Heart right ventricle (tissue), 16 donors: ENCODE measurements around the gene CD37. TPM values are rescaled to one million over a fixed set of nuclear protein-coding genes. Genes with fewer than 3 reads are reported as not detected.
"Not testable (repeated sequence)": the region's sequence is repeated elsewhere in the genome, so short reads cannot be mapped to it uniquely, and the experiment has no call there.

Experiments
- ATAC-seq, 8 donors: fragments of 200-7000 bp; cut with Tn5 transposase; one replicate each; pipeline ENCODE4 v1.9.1; 2020; ENCODE audit warnings: mild to moderate bottlenecking in 8 of 8, moderate library complexity in 8 of 8, moderate number of reproducible peaks in 1 of 8
- DNase-seq, 2 donors: peaks; one replicate each; pipeline ENCODE4 v3.0.0-alpha.2; 2020
- H3K27ac ChIP-seq, 10 donors: fragments of 200-600 bp; sonication (generic) in 2 of 10; one replicate each; pipeline versions ENCODE4 v1.5.0 to v1.8.0; 2020 to 2022; ENCODE audit warnings: mild to moderate bottlenecking in 3 of 10
- H3K27me3 ChIP-seq, 7 donors: fragments of 200-600 bp; one replicate each; pipeline ENCODE4 v1.8.0; 2021 to 2022; ENCODE audit warnings: mild to moderate bottlenecking in 2 of 7
- H3K36me3 ChIP-seq, 9 donors: fragments of 200-600 bp; sonication (generic) in 1 of 9; one replicate each; pipeline versions ENCODE4 v1.5.0 to v1.8.0; 2020 to 2022; ENCODE audit warnings: mild to moderate bottlenecking in 2 of 9
- H3K4me1 ChIP-seq, 9 donors: fragments of 200-600 bp; sonication (generic) in 1 of 9; one replicate each; pipeline versions ENCODE4 v1.5.0 to v1.8.0; 2020 to 2022; ENCODE audit warnings: mild to moderate bottlenecking in 4 of 9
- H3K4me3 ChIP-seq, 10 donors: fragments of 200-600 bp; sonication (generic) in 2 of 10; one replicate each; pipeline versions ENCODE4 v1.5.0 to v1.8.0; 2020 to 2022; ENCODE audit warnings: mild to moderate bottlenecking in 7 of 10, moderate library complexity in 2 of 10
- H3K9me3 ChIP-seq, 11 donors: fragments of 200-600 bp in 10 of 11; sonication (generic) in 2 of 11; one replicate each; pipeline versions ENCODE4 v1.5.0 to v1.8.0; 2013 to 2022; ENCODE audit warnings: mild to moderate bottlenecking in 2 of 11, control low read depth in 1 of 11, moderate library complexity in 1 of 11
- CTCF ChIP-seq, 9 donors: fragments of 200-600 bp; sonication (generic) in 2 of 9; IDR thresholded peaks; one replicate each; pipeline versions ENCODE4 v1.5.0 to v1.8.0; 2021 to 2022; ENCODE audit warnings: antibody characterized with exemption in 9 of 9, mild to moderate bottlenecking in 5 of 9, moderate library complexity in 1 of 9
- WGBS, 2 donors: extraction: QIAGEN DNeasy Blood & Tissue Kit; methylation state at CpG; one replicate each; pipeline ENCODE4 v1.1.7; 2013; ENCODE audit warnings: inconsistent platforms in 1 of 2; 5-methylcytosine and 5-hydroxymethylcytosine counted together
- intact Hi-C, 10 donors: fragments of 100-400 bp; cut with DNase I; formaldehyde crosslinking; loops; one replicate each; pipeline versions ENCODE4 v1.11.1 to v1.14.2; 2022
- polyA plus RNA-seq, 2 donors: library from polyadenylated mRNA; stranded (reverse); fragments of 200-250 nt; gene quantifications; one replicate each; pipeline ENCODE4 v1.2.3, GENCODE V29; 2013
- total RNA-seq, 10 donors: library from RNA; stranded (reverse); fragmentation: NEBNext Ultra II Directional in 3 of 10; extraction: Animal tissue kit (Norgen Biotek cat#: 25700) in 3 of 10; gene quantifications; one replicate each; pipeline versions ENCODE4 v1.2.1 to v1.2.4, GENCODE V29; 2021 to 2023
- donor health status: Arrhythmogenic right ventricular cardiomyopathy.
- donor health status: ischemic (EF 13 %, LVEDD 7.1; RV severe dilation, severe dysfunction).
- donor health status: healthy with polysubstance abuse.
- donor health status: DM: no; HTN: yes; CAD: no.
- donor health status: DM: no; HTN: no; CAD: no.
- donor health status: ischemic (EF 25% LVEDD 6.9; RV normal size, moderate dysfunction).
- donor health status: ischemic (EF 25% LVEDD 5.7; RV mildly dilated, moderate dysfunction).
- donor health status: healthy.
- donor health status: DM: yes; HTN: yes; CAD: no.
- donor health status: Ischemic cardiomyopathy.
- donor health status: ischemic (EF 35%, LVEDD 5.7; RV mildly dilated, moderate dysfunction).
- donor health status: nonischemic (EF 11% LVEDD 7.7; RV severe dilation, severe dysfunction).
- donor health status: DM: yes; HTN: yes; CAD: no.
- donor health status: PGD.
- donor health status: ischemic (EF 29% LVEDD 5.4; RV normal size, mild dysfunction).
- donor health status: nonischemic (EF 23%, LVEDD 6.1; RV moderate dilation, normal function).

The CD37 gene
- total and polyA plus RNA-seq, 12 donors: 2.0 to 34.2 (median 3.5) TPM

GRCh38 chr19:49324801-49325576, 10.2 kb upstream of the CD37 start, which contains the start of gene SLC6A16:
TSS of gene SLC6A16 (minus strand) at chr19:49325191. CDS start at chr19:49311347, 13,844 bp downstream.
- intact Hi-C loops: loop anchor here in 1 of 10 donors (10.0 kb wide), 1 partner anchor 100 kb away; no protein-coding TSS in a partner anchor
- peaks cover 0 to 3% (median 0%) of the 10 kb centered on the region in 9 donors for H3K4me1 ChIP-seq
- WGBS, 2 donors: 94% methylated on average over 38 of the region's 38 CpGs
- H3K36me3 ChIP-seq: peaks cover 0 to 27% (median 0%) of the 10 kb centered on the region in 9 donors
- no peak within 1 kb of the TSS for H3K4me3 ChIP-seq
- peaks cover 0 to 31% (median 0%) of the 10 kb centered on the region in 11 donors for H3K9me3 ChIP-seq
- no peak for TF ChIP-seq CTCF (IDR thresholded peaks at IDR 0.05)
- ATAC-seq (peak in 1 of 8 donors; percentile 20), DNase-seq (no peak)
- H3K27ac ChIP-seq: no peak within 1 kb of the TSS
- no peaks in the 10 kb centered on the region for H3K27me3 ChIP-seq

- H3K4me1 ChIP-seq, H3K27ac ChIP-seq, DNase-seq, H3K4me3 ChIP-seq, H3K27me3 ChIP-seq, ATAC-seq: not testable (repeated sequence)
- peaks cover 0 to 27% (median 0%) of the 10 kb centered on the region in 11 donors for H3K9me3 ChIP-seq
- intact Hi-C loops: loop anchor here in 2 of 10 donors (2.0 to 10.0 kb wide), 2 partner anchors 31 to 101 kb away; no protein-coding TSS in a partner anchor
- H3K36me3 ChIP-seq: peaks cover 0 to 23% (median 0%) of the 10 kb centered on the region in 9 donors
- WGBS, 2 donors: 96 to 98% methylated on average over 13 of the region's 13 CpGs
Observed at GRCh38 chr19:49325756-49326155, 9.4 kb upstream of the CD37 start.

GRCh38 chr19:49326165-49326704, 9.0 kb upstream of the CD37 start:
- ATAC-seq (no peak), DNase-seq (no peak)
- intact Hi-C loops: loop anchor here in 2 of 10 donors (2.0 to 10.0 kb wide), 2 partner anchors 31 to 101 kb away; no protein-coding TSS in a partner anchor
- no peak for TF ChIP-seq CTCF (IDR thresholded peaks at IDR 0.05)
- no peak overlapping the region for H3K27ac ChIP-seq
- peaks cover 0 to 19% (median 0%) of the 10 kb centered on the region in 9 donors for H3K36me3 ChIP-seq
- H3K4me3 ChIP-seq: no peak overlapping the region
- peaks cover 0 to 7% (median 0%) of the 10 kb centered on the region in 9 donors for H3K4me1 ChIP-seq
- H3K27me3 ChIP-seq: no peaks in the 10 kb centered on the region
- 86 to 93% methylated on average over 3 of the region's 3 CpGs for WGBS, 2 donors
- H3K9me3 ChIP-seq: peaks cover 0 to 22% (median 0%) of the 10 kb centered on the region in 11 donors

- intact Hi-C loops: loop anchor here in 2 of 10 donors (2.0 to 10.0 kb wide), 2 partner anchors 33 to 103 kb away; no protein-coding TSS in a partner anchor
- ATAC-seq: peak in 1 of 8 donors; percentile 20
Observed at GRCh38 chr19:49327878-49328544, 7.2 kb upstream of the CD37 start.

More at GRCh38 chr19:49327878-49328544, 7.2 kb upstream of the CD37 start:
- Histone ChIP-seq H3K4me1 (peaks cover 0 to 18% (median 0%) of the 10 kb centered on the region in 9 donors), H3K36me3 (peaks cover 0 to 5% (median 0%) of the 10 kb centered on the region in 9 donors), H3K27me3 (no peaks in the 10 kb centered on the region), H3K9me3 (peaks cover 0 to 5% (median 0%) of the 10 kb centered on the region in 11 donors), H3K27ac (no peak overlapping the region), H3K4me3 (no peak overlapping the region)
- no peak for DNase-seq
- WGBS, 2 donors: 66 to 83% methylated on average over 2 of the region's 2 CpGs
- TF ChIP-seq CTCF (IDR thresholded peaks at IDR 0.05): peak; percentile 26 to 79 (median 61)
